GM21381 (cell line): Measurements from ENCODE around the gene UGT1A9.

Experiments used
- ATAC-seq: cut with Tn5 transposase; IDR thresholded peaks from one replicate; pipeline ENCODE4 v1.9.1; 2021; ENCODE audit warnings: mild to moderate bottlenecking, moderate library complexity; ENCODE audit not compliant: unreplicated experiment

Gene UGT1A9

DNA sequence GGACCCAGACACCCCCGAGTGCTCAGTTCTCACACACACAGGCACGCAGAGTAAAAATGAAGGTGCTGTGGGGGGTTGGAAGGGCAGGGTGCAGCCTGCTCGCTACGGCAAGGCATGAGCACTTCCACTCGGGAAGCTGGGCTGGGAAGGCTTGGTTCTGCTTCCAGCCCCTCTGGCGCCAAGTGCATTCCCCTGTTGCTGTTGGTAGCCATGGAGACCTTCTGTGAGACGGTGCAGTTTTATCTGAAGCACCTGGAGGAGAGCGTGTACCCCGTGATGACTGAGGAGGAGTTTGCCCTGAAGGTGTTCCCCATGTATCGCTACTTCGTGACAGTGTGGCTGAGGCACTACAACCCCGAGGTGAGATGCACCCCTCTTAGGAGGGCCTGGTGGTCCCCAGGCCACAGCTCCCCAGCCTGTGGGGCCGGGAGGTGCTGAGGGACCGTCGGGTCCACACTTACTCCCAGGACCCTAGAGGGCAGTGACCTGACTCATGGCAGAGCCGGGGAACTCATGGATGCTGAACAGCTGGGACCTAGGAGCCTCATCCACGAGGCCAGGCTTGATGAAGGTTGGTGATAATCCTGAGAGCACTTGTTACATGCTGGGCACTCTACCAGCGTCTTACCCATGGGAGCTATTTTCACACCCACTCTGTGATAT is 121.9 kb downstream of the UGT1A9 start:
- ATAC-seq: no peak

DNA sequence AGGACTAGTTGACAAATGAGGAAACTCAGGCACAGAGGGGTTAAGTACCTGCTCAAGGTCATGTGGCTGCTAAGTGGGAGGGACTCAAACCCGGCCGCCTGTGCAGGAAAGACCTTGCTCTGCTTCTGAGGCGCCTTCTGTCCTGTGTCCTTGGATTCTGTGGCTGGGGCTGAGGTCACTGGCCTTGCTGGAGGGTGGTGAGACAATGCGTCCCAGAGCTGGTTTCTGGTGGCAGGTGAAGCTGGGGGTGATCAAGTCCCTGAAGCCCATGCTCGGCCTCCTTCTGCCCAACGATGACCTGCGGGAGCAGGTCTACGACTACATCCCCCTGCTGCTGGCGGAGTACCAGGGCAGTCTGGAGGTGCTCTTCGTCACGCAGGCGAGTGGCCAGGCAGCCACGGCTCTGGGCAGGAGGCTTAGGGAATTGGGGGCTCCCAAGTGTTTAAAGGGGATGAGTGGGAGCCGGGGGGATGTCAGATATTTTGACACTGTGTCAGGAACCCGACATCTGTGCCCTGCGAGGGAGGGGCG is 122.5 kb downstream of the UGT1A9 start:
- no peak for ATAC-seq

DNA sequence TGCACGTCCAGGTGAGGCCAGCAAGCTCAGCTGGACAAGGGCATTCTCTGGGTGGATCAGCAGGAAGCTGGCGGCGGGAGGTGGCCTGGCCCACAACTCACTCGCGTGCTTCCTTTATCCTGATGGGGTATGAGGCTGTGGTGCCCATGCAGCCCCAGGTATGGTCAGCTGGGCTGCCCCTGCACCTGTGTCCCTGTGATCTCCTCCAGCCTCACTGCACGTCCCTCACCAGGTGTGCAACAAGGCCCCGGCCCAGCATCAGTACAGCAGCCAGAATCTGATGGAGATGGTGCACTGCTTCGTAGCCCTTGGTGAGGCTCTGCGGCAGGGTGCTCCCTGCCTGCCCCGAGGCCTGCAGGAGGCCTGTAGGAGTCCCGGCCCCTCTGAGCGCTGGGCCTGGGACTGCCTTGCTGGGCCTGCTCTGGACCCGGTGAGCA is 124.1 kb downstream of the UGT1A9 start:
- no peak for ATAC-seq

DNA sequence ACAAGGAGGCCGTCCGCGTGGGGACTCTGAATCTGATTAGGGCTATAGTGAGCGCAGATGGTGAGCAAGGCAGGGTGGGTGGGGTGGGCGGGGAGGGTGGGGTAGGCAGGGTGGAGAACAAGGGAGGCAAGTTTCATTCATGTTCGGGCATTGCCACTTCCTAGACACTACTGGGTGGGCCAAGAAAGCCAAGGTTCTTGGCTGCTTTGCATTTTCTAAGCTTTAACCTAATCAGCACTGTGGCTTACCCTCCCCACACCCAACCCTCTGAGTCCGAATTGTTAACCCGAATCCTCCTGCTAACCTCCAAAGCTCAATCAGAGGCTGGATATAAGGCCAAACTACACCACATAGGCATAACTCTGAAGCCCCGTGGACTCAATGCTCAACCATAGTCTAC is 124.6 kb downstream of the UGT1A9 start:
- ATAC-seq: no peak

DNA sequence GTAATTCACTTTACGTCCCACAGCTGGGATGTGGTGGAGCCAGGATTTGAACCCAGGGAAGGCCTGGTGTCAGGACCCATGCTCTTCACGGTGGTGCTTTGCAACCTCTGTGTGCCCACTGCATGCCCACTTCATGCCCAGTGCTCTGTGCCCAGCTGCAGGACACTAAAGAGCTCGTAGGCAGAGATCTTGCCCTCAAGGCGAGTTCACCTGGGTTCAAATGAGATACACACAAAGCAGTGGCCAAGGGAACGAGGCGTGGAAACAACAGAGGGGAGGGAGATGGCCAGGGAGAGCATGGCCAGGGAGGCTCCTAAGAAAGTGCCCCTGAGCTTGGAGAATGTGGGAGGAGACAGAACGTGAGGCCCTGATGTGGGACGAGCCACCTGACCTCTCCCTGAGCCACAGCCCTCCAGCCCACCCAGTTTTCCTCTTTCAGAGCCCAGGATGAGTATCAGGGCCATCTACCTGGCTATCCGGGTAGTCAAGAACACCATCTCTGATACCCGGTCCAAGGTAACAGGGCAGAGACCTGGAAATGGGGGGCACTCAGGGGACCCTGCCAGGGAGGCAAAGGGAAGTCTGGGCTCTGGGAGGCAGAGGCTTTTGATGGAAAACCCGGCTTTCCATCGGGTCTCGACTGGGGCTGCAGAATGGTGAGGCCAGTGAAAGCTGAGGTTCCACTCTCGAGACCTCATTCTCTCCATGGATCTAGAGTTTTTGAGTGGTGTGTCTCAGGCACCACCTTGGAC is 126.8 kb downstream of the UGT1A9 start:
- no peak for ATAC-seq

DNA sequence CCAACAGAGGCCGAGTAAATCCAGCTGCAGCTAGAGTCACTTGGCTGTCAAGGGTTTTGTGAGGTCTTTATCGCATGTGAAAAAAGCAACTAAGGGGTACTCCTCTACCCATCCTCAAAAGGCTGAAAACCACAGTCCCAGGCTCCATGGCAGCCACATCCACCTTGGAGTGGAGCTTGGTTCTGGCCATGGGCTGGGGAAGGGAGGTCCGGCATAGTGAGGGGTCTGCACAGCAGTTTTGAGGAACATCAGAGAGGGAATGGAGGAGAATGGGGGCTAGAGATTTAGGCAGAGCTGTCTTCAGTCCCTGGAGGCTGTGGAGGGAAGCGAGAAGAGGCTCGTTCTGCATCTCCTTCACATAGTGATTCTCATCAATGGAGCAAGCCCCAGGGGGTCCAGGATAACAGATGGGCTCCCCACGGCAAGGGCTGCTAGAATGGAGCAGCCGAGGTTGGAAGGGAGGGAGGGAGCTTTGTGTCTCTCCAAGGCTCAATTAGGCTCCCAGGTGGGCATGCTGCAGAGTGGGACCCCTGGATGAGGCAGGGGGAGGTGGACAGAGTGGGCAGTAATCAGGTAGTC is 127.5 kb downstream of the UGT1A9 start:
- no peak for ATAC-seq

DNA sequence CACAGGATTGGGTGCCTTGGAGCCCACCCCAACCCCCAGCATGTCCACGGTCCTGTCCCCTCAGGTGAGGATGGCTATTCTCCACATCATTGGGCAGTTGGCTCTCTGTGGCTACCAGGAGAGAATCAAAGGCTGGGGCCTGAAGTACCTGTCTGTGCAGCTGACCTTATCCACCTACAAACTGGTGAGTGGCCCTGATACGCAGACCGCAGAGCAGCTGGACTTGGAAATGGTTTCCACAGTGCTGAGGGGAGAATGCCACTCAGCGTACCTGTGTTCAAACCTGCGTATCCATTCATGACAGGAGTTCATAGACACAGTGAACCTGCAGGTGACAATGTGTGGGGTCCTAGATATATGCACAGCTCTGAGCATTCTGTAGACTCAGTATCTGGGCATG is 128.0 kb downstream of the UGT1A9 start:
- no peak for ATAC-seq

DNA sequence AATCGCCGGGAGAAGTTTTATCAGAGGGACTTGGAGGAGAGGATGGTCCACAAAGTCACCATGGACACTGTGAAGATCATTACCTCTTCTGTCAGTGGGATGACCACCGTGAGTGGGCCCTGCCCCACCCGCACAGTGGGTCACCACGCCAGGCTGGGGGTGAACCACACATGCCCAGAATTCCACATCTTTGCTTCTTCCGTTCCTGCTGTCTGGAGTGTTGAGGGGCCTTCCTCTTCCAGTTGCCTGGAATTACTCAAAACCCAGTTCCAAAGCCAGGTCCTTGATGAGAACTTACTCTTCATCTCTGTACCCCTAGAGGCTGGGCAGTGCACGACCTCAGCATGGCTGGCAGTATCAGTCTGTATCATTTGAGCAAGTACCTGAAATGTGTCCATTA is 128.5 kb downstream of the UGT1A9 start:
- no peak for ATAC-seq

DNA sequence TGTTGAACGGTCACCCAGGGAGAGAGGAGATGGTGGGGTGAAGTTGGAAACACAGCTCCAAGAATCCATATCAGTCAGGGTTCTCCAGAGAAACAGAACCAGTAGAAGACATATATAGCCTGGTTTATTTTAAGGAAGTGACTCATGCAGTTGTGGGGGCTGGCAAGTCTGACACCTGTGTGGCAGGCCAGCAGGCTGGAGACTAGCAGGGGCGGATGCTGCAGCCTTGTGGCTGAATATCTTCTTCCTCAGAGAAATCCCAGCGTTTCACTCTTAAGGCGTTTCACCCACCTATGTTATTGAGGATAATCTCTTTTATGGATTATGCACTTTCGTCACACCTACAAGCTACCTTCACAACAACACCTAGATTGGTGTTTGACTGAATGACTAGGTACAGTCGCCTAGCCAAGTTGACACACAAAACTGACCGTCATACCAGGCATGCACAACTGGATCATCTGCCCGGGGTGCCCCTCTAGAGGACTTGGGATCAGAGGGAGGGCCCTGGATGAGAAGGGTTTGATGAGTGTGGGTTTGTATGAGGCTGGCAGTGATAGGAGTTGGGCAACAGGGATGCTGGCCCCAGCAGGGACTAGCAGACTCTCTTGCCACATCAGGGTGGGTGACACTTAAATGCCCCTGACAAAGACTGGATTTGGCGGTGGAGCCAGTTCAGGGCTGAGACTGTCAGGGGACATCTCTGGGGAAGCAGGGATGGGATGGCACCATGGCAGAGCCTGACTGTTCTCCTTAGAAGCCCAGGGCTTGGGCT is 129.8 kb downstream of the UGT1A9 start:
- no peak for ATAC-seq

DNA sequence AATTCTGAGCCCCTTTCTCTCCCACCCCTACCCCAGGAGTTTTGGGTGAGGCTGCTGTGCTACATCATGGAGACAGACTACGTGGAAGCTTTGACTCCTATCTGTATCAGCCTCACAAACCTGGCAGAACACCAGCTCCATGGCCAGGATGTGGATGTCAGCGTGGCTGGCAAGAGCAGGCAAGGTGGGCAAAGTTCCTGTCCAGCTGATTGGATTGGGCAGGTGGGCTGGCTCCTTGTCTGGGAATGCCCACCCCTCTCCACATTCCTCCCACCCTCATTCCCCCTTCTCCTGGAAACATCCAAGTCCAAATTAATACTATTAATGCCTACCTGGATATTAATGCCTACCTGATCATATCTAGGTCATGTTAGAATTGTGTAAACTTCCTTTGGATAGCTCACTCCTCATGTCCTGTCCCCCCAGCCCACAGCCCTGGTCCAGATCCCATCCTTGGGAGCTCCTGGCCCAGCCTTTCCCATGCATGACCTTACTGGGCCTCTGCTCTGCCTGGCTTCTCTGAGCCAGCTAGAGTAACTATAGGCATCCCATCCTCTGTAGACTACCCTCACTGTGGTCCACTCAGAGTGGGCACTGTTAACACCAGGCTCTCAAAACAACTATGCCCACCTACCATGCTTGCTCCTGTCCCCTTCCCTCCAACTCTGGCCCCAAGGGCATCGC is 130.6 kb downstream of the UGT1A9 start:
- ATAC-seq: no peak

DNA sequence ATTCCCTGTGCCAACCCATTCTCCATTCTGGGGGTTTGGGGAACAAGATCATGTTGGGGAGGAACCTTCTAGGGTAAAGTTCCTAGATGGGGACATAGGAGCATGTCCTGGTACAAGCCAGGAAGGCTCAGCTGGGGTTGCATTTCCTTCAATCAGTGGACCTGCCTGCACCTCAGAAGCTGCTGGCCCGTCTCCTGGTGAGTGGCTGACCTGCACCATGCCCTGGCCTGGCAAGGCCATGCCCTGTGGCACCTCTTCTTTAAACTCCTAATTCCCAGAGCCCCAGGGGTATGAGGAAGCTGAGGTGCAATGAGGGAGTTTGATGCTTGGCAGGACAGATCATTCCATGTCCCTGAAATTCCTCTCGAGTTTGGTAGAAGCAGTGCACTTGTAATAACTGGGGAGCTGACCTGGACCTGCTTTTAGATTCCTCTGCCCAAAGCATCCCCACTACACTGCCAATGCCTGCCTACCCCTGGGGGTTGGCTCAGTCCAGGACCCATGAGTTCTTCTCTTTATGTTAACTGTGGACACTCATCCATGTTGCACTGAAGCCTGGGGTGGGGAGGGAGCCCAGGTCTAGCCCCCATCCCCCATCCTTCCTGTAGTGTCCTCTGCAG is 131.7 kb downstream of the UGT1A9 start:
- no peak for ATAC-seq

DNA sequence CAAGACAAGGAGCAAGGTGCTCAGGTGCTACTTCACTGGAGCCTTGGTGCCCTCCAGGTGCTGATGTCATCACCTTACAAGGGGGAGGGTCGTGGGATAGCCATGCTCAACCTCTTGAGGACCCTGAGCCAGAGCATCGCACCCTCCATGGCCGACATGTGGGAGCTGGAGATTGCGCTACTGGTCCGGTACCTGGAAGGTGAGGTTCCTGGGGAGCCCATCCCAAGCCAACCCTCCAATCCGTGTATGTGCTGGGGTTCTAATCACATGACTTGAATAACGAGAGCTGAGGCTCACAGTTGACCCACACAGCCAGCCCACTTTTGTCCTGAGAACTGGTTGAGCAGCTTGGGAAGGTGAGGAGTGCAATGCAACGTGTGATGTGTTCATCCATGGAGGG is 132.3 kb downstream of the UGT1A9 start:
- ATAC-seq: no peak

DNA sequence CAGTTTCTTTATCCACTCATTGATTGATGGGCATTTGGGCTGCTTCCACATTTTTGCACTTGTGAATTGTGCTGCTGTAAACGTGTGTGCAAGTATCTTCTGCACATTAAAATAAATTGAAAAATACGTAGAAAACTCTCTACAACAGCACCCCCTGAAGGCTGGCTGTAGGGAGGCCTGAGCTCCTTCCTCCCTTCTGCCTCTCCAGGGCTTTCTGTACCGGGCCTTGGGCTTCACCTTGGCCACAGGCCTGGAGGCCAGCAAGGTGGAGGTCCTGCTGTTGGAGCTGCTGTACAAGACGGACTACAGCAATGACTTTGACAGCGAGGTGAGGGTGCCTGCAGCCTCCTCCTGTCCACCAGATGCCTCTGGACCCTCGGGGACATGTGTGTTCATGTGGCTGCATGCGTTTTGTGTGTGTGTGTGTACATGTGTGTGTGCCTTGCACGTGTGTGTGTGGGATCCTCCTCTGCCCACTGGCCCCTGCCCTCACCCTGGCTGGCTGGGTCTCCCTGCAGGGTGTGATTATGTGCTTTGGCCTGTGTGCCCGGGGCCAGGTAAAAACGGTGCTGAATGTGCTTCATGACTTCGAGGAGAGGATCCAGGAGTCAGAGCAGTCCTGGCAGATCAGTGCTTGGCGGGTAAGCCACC is 135.6 kb downstream of the UGT1A9 start:
- ATAC-seq: no peak

DNA sequence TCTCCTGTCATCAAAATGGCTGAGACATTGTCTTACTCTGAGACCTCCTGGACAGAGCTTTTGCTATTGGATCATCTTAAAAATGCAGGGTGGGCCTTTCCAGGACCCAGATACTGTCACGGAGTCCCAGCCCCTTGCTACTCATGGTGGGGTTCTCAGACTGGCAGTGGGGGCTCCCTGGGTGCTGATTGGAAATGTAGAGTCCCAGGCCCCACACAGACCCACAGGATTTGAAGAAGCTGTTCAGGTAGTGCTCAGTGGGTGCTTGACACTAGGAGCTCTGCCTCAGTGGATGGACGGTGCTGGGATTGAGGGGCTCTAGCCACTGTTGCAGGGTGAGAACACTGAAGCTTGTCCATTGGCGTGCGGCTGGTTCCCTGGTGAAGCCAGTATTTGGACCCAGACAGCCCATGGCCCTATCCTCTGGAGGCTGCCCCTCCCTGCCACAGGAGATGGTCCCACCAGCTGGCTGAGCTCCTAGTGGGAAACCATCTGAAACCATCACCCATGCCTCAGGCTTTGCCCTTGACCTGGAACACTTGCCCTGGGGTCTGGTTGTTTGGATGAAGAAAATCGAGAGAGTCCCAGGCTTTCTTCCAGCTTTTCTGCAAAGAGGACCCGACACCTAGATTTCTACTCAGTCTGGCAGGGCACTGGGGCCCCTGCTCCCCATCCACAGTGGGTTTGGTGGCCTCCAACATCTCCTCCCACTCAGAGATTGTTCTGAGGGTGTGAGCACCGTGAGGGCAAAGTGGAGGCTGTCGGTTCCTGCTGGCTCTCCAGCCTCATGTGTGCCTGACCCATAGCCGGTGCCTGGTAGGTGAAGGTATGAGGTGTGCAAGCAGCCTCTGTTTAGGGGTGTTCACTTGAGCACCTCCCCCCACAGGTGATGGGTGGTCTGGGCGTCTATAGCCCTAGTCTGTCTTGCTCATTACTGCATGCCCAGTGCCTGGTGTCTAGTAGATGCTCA is 136.6 kb downstream of the UGT1A9 start:
- ATAC-seq: no peak

DNA sequence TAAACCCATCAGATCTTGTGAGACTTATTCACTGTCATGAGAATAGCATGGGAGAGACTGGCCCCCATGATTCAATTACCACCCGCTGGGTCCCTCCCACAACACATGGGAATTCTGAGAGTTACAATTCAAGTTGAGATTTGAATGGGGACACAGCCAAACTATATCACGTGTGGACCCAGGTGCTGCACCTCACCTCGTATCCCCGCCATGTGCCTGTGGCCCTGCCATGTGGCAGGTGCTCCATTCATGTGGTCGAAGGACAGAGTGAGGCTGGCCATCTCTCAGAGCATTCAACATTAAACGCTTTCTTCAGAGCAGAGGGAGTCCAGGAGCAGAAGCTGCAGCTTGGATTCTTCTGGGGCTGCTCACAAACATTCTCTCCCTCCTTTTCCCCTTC is 138.7 kb downstream of the UGT1A9 start:
- no peak for ATAC-seq

DNA sequence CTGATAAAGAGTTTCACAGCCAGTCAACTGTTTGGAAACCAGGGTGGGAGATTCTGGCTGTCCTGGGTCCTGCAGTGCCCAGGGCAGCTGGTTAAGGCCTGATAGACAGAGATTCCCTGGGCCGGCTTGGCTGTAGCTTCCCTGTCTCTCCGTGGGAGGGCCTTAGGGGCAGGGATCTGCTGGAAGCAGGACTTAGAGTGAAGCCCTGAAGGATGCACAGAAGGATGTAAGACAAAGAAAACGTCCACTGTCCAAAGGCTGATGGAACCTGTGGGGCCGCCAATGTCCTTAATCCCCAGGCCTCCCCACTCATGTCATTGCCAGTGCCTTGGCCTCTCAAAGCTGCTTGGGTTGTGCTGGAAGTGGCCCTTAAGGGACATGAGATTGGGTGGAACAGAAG is 139.4 kb downstream of the UGT1A9 start:
- no peak for ATAC-seq

DNA sequence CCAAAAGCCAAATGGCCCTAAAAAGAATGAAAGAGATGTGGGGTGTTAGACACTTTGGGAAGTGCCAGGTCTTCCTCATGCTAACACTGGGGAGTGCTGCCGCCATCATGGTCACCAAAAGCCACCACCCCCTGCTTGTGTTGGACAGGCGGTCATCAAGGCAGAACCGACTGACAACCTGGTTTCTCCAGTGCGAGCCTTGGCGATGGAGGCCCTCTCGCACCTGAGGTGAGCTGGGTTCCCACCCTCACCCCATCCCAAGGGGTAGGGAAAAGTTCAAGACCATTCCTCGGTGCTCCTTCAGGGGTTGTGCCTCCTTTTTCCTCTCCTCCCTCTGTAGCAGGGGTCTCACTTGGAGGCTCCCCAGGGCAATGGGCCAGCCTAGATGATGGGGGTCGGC is 140.0 kb downstream of the UGT1A9 start:
- no peak for ATAC-seq

DNA sequence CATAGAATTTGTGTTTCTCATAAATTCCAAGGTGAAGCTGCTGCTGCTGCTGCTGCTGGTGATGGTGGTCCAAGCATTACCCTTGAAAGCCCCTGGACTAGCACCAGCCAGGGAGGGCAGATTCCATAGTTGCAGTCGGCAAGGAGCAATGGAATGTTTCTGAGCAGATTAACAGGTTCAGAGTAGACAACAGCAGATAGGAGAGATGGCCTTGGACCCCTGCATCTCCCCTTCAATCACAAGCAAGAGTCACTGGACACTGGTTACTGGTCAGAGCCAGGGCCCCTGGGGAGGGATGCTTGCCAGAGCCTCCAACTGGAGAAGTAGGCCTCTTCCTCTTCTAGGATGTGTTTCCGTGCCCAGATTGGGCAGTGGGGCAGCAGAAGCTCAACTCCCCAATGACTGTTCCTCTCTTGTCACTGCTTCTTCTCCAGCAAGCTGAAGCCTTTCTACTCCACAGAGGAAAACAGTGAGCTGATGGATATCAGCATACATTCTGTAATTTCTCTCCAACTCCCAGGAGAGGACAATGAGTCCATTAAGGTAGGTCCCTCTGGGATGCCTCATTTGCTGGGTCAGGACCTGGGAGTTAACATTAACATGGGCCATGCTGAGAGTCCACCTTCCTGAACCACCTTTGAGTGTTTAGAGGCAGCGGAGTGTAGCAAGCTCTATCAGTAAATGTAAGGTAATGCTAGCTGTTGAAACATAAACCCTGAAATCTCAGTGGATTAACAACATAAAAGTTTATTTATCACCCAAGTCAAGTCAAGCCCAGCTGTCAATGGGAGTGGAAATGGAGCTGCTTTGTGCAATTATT is 141.7 kb downstream of the UGT1A9 start:
- ATAC-seq: no peak
